NAMALWA (cell line): ENCODE data around the gene ABCB11.
"Not testable (repeated sequence)": the region's sequence is repeated elsewhere in the genome, so short reads cannot be mapped to it uniquely, and the experiment has no call there.

ENCODE experiments used
- DNase-seq: peaks from one replicate; pipeline ENCODE4 v3.0.0-alpha.2; 2015; ENCODE audit warnings: low spot score

The ABCB11 gene

GRCh38 chr2:168971261-168971660, 59.9 kb downstream of the ABCB11 start:
- DNase-seq, result no peak

GRCh38 chr2:168970711-168971233, 60.4 kb downstream of the ABCB11 start:
- no peak for DNase-seq

- DNase-seq, result no peak
Measured at GRCh38 chr2:168969865-168970264, 61.3 kb downstream of the ABCB11 start.

- no peak for DNase-seq
Measured at GRCh38 chr2:168968342-168968741, 62.8 kb downstream of the ABCB11 start.

- DNase-seq, result no peak
Measured at GRCh38 chr2:168964251-168964807, 66.8 kb downstream of the ABCB11 start.

GRCh38 chr2:168962636-168963035, 68.5 kb downstream of the ABCB11 start:
- no peak for DNase-seq

GRCh38 chr2:168961450-168962229, 69.5 kb downstream of the ABCB11 start:
- peak; percentile 87 for DNase-seq

- no peak for DNase-seq
Measured at GRCh38 chr2:168956392-168956791, 74.7 kb downstream of the ABCB11 start.

GRCh38 chr2:168955321-168955720, 75.8 kb downstream of the ABCB11 start:
- no peak for DNase-seq

GRCh38 chr2:168954256-168954655, 76.9 kb downstream of the ABCB11 start:
- no peak for DNase-seq

GRCh38 chr2:168952424-168952823, 78.7 kb downstream of the ABCB11 start:
- no peak for DNase-seq

GRCh38 chr2:168951871-168952270, 79.3 kb downstream of the ABCB11 start:
- DNase-seq, result no peak

GRCh38 chr2:168949324-168949723, 81.8 kb downstream of the ABCB11 start:
- DNase-seq, result no peak

GRCh38 chr2:168948621-168949212, 82.4 kb downstream of the ABCB11 start:
- DNase-seq, result peak; percentile 57

GRCh38 chr2:168945508-168945907, 85.6 kb downstream of the ABCB11 start:
- no peak for DNase-seq

GRCh38 chr2:168944065-168944464, 87.1 kb downstream of the ABCB11 start:
- DNase-seq, result peak; percentile 29

- DNase-seq, result no peak
Measured at GRCh38 chr2:168941297-168941696, 89.8 kb downstream of the ABCB11 start.

- DNase-seq, result no peak
Measured at GRCh38 chr2:168939918-168940317, 91.2 kb downstream of the ABCB11 start.

GRCh38 chr2:168939061-168939460, 92.1 kb downstream of the ABCB11 start:
- DNase-seq, result no peak

- no peak for DNase-seq
Measured at GRCh38 chr2:168935810-168936581, 95.1 kb downstream of the ABCB11 start.

GRCh38 chr2:168934826-168935225, 96.3 kb downstream of the ABCB11 start:
- no peak for DNase-seq

- not testable (repeated sequence) for DNase-seq
Measured at GRCh38 chr2:168932174-168932573, 99.0 kb downstream of the ABCB11 start.
